Panc1 (cell line): Measurements from ENCODE around the gene NDC1.
A peak's percentile ranks its signal among the peaks of the same experiment; 100 is the strongest.

Experiments
- CTCF ChIP-seq: fragments of 450-650 bp; IDR thresholded peaks from 2 replicates; pipeline ENCODE4 v1.5.1; 2017; ENCODE audit warnings: mild to moderate bottlenecking
- POLR2AphosphoS5 ChIP-seq: IDR thresholded peaks from 2 replicates; pipeline ENCODE4 v1.6.1; 2012; ENCODE audit warnings: mild to moderate bottlenecking, low read depth, low read length, moderate library complexity
- REST ChIP-seq, 2 experiments: IDR thresholded peaks; 2 replicates each; pipeline ENCODE4 v1.6.1; 2011 to 2012; ENCODE audit warnings: low read depth in 2 of 2, control low read depth in 1 of 2, low read length in 1 of 2, mild to moderate bottlenecking in 1 of 2, moderate library complexity in 1 of 2; ENCODE audit not compliant: insufficient read depth in 1 of 2
- SIN3A ChIP-seq: IDR thresholded peaks from 2 replicates; pipeline ENCODE4 v1.6.1; 2012; ENCODE audit warnings: low read depth, mild to moderate bottlenecking, low read length, moderate library complexity, borderline replicate concordance; ENCODE audit not compliant: insufficient read depth
- TCF7L2 ChIP-seq: IDR thresholded peaks from 2 replicates; pipeline ENCODE4 v1.6.1; 2011; ENCODE audit warnings: mild to moderate bottlenecking, low read depth, low read length, inconsistent platforms

DNA sequence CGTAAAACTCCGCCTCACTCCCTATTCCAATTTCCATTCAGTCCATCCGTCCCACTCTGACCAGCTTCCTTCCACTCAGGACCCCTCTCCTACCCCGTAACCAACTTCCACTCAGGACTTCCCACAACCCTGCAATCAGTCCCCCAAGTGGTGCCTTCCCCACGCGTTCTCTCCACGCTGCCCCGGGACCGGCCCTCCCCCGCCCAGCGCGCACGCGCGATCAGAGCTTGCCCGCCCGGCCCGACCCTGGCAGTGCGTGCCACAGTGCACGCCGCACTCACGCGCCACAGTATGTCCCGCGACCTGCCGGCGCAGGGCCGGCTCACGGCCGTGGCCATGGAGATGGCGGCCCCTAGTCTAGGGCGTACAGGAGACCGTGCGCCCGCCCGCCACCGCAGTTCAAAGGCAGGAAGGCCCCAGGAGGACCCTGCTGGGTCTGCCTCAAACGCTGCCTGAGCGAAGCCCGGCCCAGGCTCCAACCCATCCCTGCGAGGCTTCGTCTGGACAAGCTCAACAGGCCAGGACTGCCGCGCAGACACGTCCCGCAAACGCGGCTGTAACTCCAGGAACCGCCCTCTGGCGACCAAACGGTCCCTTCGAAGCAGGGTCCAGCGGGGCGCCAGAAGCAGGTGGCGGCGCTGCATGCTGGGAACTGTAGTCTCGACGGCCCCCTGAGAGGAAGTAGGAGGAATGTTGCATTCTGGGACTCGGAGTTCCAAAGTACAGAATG is at the start of gene NDC1:
- no peak for TF ChIP-seq CTCF
- no peak for TF ChIP-seq REST (IDR thresholded peaks at IDR 0.05; ENCODE audit: insufficient read depth in 1 of 2, low read depth in 2 of 2, low read length in 1 of 2)
- peak; percentile 64 for TF ChIP-seq POLR2AphosphoS5
- peak; percentile 98 for TF ChIP-seq TCF7L2
- no peak for TF ChIP-seq SIN3A
